Measurements from ENCODE around the gene ANXA9.

ANXA9 gene

GRCh38 chr1:151006327-151007052 is 24.4 kb downstream of the ANXA9 start, which contains the start of gene MINDY1:
Gene MINDY1 (minus strand): TSS chr1:151006902. CDS start chr1:151002617, 4,285 bp downstream.
- DNase-seq: peak; percentile 55

- no peak for DNase-seq
Measured at GRCh38 chr1:151007853-151008243, 25.8 kb downstream of the ANXA9 start.

- DNase-seq: peak; percentile 99
Measured at GRCh38 chr1:151008244-151009205, 26.4 kb downstream of the ANXA9 start, which contains the start of gene PRUNE1. Gene PRUNE1 (plus strand): TSS chr1:151008449. CDS start chr1:151008633, 184 bp downstream.

GRCh38 chr1:151009206-151009587 is 27.1 kb downstream of the ANXA9 start:
- no peak for DNase-seq

GRCh38 chr1:151009674-151010345 is 27.7 kb downstream of the ANXA9 start:
- DNase-seq: no peak

GRCh38 chr1:151010346-151010726 is 28.2 kb downstream of the ANXA9 start:
- DNase-seq: no peak

- no peak for DNase-seq
Measured at GRCh38 chr1:151011154-151011850, 29.2 kb downstream of the ANXA9 start.

- DNase-seq: no peak
Measured at GRCh38 chr1:151012684-151013471, 30.8 kb downstream of the ANXA9 start.

GRCh38 chr1:151013518-151013917 is 31.4 kb downstream of the ANXA9 start:
- DNase-seq: no peak

- peak; percentile 91 for DNase-seq
Measured at GRCh38 chr1:151024540-151025146, 42.6 kb downstream of the ANXA9 start.

- no peak for DNase-seq
Measured at GRCh38 chr1:151026460-151026859, 44.4 kb downstream of the ANXA9 start.

- DNase-seq: no peak
Measured at GRCh38 chr1:151032164-151032563, 50.1 kb downstream of the ANXA9 start.

- no peak for DNase-seq
Measured at GRCh38 chr1:151035167-151035566, 53.1 kb downstream of the ANXA9 start.

GRCh38 chr1:151036356-151036755 is 54.3 kb downstream of the ANXA9 start, which contains the start of gene BNIPL:
Gene BNIPL (plus strand): TSS chr1:151036586. CDS start chr1:151036726, 140 bp downstream.
- DNase-seq: no peak

- no peak for DNase-seq
Measured at GRCh38 chr1:151037032-151037431, 54.9 kb downstream of the ANXA9 start.

GRCh38 chr1:151039521-151039920 is 57.4 kb downstream of the ANXA9 start:
- no peak for DNase-seq

GRCh38 chr1:151043163-151043562 is 61.1 kb downstream of the ANXA9 start:
- DNase-seq: peak; percentile 39
